ENCODE data around the gene SIGLEC5. TPM values are rescaled to one million over a fixed set of nuclear protein-coding genes. Genes with fewer than 3 reads are reported as not detected.
"Not testable (repeated sequence)": the region's sequence is repeated elsewhere in the genome, so short reads cannot be mapped to it uniquely, and the experiment has no call there.

Gene SIGLEC5, protein sequence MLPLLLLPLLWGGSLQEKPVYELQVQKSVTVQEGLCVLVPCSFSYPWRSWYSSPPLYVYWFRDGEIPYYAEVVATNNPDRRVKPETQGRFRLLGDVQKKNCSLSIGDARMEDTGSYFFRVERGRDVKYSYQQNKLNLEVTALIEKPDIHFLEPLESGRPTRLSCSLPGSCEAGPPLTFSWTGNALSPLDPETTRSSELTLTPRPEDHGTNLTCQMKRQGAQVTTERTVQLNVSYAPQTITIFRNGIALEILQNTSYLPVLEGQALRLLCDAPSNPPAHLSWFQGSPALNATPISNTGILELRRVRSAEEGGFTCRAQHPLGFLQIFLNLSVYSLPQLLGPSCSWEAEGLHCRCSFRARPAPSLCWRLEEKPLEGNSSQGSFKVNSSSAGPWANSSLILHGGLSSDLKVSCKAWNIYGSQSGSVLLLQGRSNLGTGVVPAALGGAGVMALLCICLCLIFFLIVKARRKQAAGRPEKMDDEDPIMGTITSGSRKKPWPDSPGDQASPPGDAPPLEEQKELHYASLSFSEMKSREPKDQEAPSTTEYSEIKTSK
- under 1 TPM in 1 of 2 donors, not detected in 1; 0.52 TPM for total RNA-seq

DNA sequence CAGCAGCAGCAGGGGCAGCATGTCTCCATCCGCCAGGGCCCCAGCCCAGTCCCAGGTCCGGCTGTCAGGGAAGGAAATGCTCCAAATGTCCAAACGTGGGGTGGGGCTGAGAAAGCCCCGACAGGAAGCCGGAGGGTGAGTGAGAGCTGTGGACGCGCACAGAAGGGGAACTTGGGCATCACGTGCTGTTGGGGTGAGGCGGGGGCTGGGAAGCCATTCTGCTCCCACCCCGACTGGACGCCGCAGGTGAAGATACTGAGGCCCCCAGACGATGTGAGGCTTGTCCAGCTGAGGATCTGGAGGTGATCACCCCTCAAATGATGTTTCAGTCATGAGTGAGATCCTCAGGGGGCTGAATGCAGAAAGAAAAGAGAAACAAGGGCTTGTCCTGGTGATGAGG lies at the start of gene SIGLEC5:
SIGLEC5 (minus strand) TSS at position 87 of the 400 bp plus-strand sequence; CDS start at position 21, 66 bp downstream.
- H3K9me3 ChIP-seq; H3K4me3 ChIP-seq; H3K27ac ChIP-seq; intact Hi-C loops (cut with DNase I); H3K27me3 ChIP-seq; H3K4me1 ChIP-seq; H3K36me3 ChIP-seq (replicated peaks in 1 of 2; ENCODE audit: insufficient read depth in 1 of 2, low read depth in 2 of 2): not testable (repeated sequence)
- 40 to 44% methylated on average over 3 to 7 of the region's 13 CpGs for WGBS, 2 donors
- peak; percentile 21 for ATAC-seq
- peak in 1 of 4 donors; percentile 10 for DNase-seq

DNA sequence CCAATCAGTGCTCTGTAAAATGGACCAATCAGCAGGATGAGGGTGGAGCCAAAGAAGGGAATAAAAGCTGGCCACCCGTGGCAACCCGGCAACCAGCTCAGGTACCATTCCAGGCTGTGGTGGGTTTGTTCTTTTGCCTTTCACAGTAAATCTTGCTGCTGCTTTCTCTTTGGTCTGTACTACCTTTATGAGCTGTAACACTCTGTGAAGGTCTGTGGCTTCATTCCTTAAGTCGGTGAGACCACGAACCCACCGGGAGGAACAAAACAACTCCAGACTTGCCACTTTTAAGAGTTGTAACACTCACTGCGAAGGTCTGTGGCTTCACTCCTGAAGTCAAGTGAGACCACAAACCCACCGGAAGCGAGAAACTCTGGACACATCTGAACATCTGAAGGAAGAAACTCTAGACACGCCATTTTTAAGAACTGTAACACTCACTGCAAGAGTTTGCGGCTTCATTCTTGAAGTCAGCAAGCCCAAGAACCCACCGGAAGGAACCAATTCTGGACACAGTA lies 46.4 kb upstream of the SIGLEC5 start:
- TF ChIP-seq, protein P1, sequence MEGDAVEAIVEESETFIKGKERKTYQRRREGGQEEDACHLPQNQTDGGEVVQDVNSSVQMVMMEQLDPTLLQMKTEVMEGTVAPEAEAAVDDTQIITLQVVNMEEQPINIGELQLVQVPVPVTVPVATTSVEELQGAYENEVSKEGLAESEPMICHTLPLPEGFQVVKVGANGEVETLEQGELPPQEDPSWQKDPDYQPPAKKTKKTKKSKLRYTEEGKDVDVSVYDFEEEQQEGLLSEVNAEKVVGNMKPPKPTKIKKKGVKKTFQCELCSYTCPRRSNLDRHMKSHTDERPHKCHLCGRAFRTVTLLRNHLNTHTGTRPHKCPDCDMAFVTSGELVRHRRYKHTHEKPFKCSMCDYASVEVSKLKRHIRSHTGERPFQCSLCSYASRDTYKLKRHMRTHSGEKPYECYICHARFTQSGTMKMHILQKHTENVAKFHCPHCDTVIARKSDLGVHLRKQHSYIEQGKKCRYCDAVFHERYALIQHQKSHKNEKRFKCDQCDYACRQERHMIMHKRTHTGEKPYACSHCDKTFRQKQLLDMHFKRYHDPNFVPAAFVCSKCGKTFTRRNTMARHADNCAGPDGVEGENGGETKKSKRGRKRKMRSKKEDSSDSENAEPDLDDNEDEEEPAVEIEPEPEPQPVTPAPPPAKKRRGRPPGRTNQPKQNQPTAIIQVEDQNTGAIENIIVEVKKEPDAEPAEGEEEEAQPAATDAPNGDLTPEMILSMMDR (IDR thresholded peaks at IDR 0.05): no peak
- TF ChIP-seq POLR2A (IDR thresholded peaks at IDR 0.05): no peak
- no peak for DNase-seq
- Histone ChIP-seq H3K36me3 (replicated peaks in 1 of 2; ENCODE audit: insufficient read depth in 1 of 2, low read depth in 2 of 2) (no peaks in the 10 kb centered on the region), H3K27ac (no peak overlapping the region), H3K4me1 (no peaks in the 10 kb centered on the region), H3K9me3 (no peaks in the 10 kb centered on the region), H3K4me3 (no peak overlapping the region), H3K27me3 (no peaks in the 10 kb centered on the region)
- intact Hi-C loops (cut with DNase I): no loop called here
- ATAC-seq: no peak
- 60 to 64% methylated on average over 10 to 11 of the region's 11 CpGs for WGBS, 2 donors

DNA sequence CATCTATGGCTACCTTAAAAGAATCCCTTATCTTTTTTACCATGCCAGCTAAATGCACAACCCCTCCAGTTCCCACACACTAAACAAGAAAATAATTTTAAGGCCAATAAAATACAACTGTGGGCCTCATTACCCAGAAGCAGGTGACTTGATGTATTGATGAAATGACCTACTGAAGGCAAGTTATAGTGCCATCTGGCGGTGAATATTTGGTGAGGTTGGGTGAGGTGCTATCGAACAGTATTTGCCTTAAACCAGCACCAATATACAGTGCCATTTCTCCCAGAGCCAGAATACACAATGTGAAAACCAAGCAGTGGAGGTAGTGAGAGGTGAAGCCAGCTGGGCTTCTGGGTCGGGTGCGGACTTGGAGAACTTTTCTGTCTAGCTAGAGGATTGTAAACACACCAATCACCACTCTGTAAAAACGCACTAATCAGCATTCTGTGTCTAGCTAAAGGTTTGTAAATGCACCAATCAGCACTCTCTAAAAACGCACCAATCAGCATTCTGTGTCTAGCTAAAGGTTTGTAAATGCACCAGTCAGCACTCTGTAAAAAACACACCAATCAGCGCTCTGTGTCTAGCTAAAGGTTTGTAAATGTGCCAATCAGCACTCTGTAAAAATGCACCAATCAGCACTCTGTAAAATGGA lies 45.8 kb upstream of the SIGLEC5 start:
- H3K4me3 ChIP-seq; H3K4me1 ChIP-seq; intact Hi-C loops (cut with DNase I); H3K9me3 ChIP-seq; ATAC-seq; H3K27me3 ChIP-seq; H3K27ac ChIP-seq; H3K36me3 ChIP-seq (replicated peaks in 1 of 2; ENCODE audit: insufficient read depth in 1 of 2, low read depth in 2 of 2): not testable (repeated sequence)
- TF ChIP-seq, protein P1 (IDR thresholded peaks at IDR 0.05): peak in 6 of 7 experiments; percentile 14 to 39 (median 18)
- peak in 1 of 4 donors; percentile 19 for DNase-seq
- WGBS, 2 donors: 43 to 51% methylated on average over 7 of the region's 7 CpGs

DNA sequence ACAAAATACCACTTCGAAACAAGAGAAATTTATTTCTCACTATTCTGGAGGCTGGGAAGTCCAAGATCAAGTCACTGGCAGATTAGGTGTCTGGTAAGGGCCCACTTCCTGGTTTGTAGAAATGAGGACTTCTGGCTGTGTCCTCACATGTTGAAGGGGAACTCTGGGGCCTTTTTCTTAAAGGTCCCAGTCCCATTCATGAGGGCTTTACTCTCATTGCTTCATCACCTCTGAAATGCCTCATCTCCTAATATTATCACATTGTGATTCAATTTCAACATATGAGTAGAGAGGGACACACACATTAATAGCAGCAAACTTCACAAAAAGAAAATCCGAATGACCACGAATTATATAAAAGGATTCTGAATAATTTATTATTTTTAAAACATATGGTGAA lies 38.0 kb upstream of the SIGLEC5 start:
- no peaks in the 10 kb centered on the region for H3K9me3 ChIP-seq
- H3K4me3 ChIP-seq: no peak overlapping the region
- H3K27ac ChIP-seq: no peak overlapping the region
- intact Hi-C loops (cut with DNase I): no loop called here
- H3K36me3 ChIP-seq (replicated peaks in 1 of 2; ENCODE audit: insufficient read depth in 1 of 2, low read depth in 2 of 2): no peaks in the 10 kb centered on the region
- no peaks in the 10 kb centered on the region for H3K27me3 ChIP-seq
- DNase-seq (no peak), ATAC-seq (no peak)
- TF ChIP-seq, protein P1 (IDR thresholded peaks at IDR 0.05): no peak
- TF ChIP-seq POLR2A (IDR thresholded peaks at IDR 0.05): no peak
- H3K4me1 ChIP-seq: no peaks in the 10 kb centered on the region
- WGBS, 2 donors: 53 to 68% methylated on average over 3 of the region's 3 CpGs

DNA sequence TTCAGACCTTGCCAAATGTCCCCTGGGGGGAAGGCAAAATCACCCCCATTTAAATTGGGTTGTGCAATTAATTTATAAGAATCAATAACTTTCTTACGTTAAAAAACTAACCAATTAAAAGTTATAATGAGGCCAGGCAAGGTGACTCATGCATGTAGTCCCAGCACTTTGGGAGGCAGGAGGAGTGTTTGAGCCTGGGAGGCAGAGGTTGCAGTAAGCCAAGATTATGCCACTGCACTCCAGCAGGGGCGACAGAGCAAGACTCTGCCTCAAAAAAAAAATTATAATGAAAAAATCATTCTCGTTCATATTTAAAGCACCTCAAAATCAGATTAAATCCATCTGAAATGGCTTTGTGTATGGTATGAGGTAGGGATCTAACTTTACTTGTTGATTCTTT lies 34.8 kb upstream of the SIGLEC5 start:
- Histone ChIP-seq H3K4me1 (no peaks in the 10 kb centered on the region), H3K27ac (no peak overlapping the region), H3K36me3 (replicated peaks in 1 of 2; ENCODE audit: insufficient read depth in 1 of 2, low read depth in 2 of 2) (no peaks in the 10 kb centered on the region), H3K27me3 (no peaks in the 10 kb centered on the region), H3K9me3 (no peaks in the 10 kb centered on the region), H3K4me3 (no peak overlapping the region)
- ATAC-seq: no peak
- TF ChIP-seq, protein P1 (IDR thresholded peaks at IDR 0.05): no peak
- no peak for TF ChIP-seq POLR2A (IDR thresholded peaks at IDR 0.05)
- intact Hi-C loops (cut with DNase I): no loop called here
- no peak for DNase-seq
- WGBS, 2 donors: 39 to 48% methylated on average over 3 of the region's 3 CpGs

Data from body of pancreas (tissue), 4 donors.